HepG2 (cell line): Measurements from ENCODE around the gene FMNL2. TPM values are rescaled to one million over a fixed set of nuclear protein-coding genes. Genes with fewer than 3 reads are reported as not detected.

ENCODE experiments used
- ATAC-seq: fragments of 200-7000 bp; cut with Tn5 transposase; 3 replicates; pipeline ENCODE4 v1.9.1; 2020; ENCODE audit warnings: mild to moderate bottlenecking, moderate library complexity
- BruUV-seq: library from RNA; stranded (reverse); fragments of 400-500 nt; replicated peaks from 2 replicates; lab custom pipeline; 2021; lab: Mats Ljungman, UMichigan
- CTCF ChIA-PET: fragments of 300-600 bp; formaldehyde crosslinking; extraction: SDS; loops from one replicate; lab custom pipeline; 2021; ENCODE audit warnings: low total read pairs, inconsistent platforms, low intra/inter-chr PET ratio; lab: Yijun Ruan, JAX
- POLR2A ChIA-PET: fragments of 350-600 bp; sonication (Branson Sonifier 250); formaldehyde crosslinking; loops from one replicate; lab custom pipeline; 2020; ENCODE audit warnings: antibody characterized with exemption, inconsistent platforms; lab: Yijun Ruan, JAX
- DNase-seq: peaks from one replicate; pipeline ENCODE4 v3.0.0-alpha.2; 2015; ENCODE audit warnings: low spot score
- FAIRE-seq: peaks from 3 replicates; lab custom pipeline; 2011; peaks lifted over from hg19 to GRCh38; lab: Jason Lieb, UNC
- H2AFZ ChIP-seq: one replicate; pipeline ENCODE4 v1.6.1; 2011; ENCODE audit warnings: low read length, inconsistent platforms
- H3K27ac ChIP-seq: fragments of 300-600 bp; 3 replicates; pipeline ENCODE4 v1.8.0; 2011; ENCODE audit warnings: mixed run types, mild to moderate bottlenecking, mixed read lengths, low read length, inconsistent platforms; ENCODE audit not compliant: insufficient read depth; ENCODE audit errors: extremely low read length
- H3K27me3 ChIP-seq, 2 experiments: fragments of 200-600 bp in 1 of 2; 2 replicates in 1 of 2; 3 replicates in 1 of 2; pipeline versions ENCODE4 v1.6.0 to v1.8.0; 2011; ENCODE audit warnings: low read length in 2 of 2, mild to moderate bottlenecking in 2 of 2, moderate library complexity in 2 of 2, inconsistent platforms in 1 of 2; ENCODE audit not compliant: insufficient read depth in 2 of 2, control insufficient read depth in 1 of 2
- H3K36me3 ChIP-seq, 2 experiments: fragments of 200-600 bp in 1 of 2; replicated peaks in 1 of 2; 2 replicates in 1 of 2; 3 replicates in 1 of 2; pipeline versions ENCODE4 v1.5.1 to v1.8.0; 2011; ENCODE audit warnings: low read length in 2 of 2, inconsistent platforms in 1 of 2; ENCODE audit not compliant: insufficient read depth in 2 of 2, control insufficient read depth in 1 of 2
- H3K4me1 ChIP-seq: 2 replicates; pipeline ENCODE4 v1.5.1; 2012; ENCODE audit warnings: low read length, inconsistent platforms; ENCODE audit not compliant: insufficient read depth
- H3K4me2 ChIP-seq: 2 replicates; pipeline ENCODE4 v1.6.0; 2011; ENCODE audit warnings: low read depth, low read length, inconsistent platforms
- H3K4me3 ChIP-seq, 3 experiments: fragments of 200-600 bp in 1 of 3; sonication (generic), shearing (Covaris generic) in 1 of 3; replicated peaks in 1 of 3; 2 replicates each; pipeline ENCODE4 v1.5.1; 2011 to 2016; ENCODE audit warnings: low read length in 3 of 3, inconsistent platforms in 2 of 3, low read depth in 2 of 3, mild to moderate bottlenecking in 2 of 3, control low read depth in 1 of 3, mixed read lengths in 1 of 3; ENCODE audit not compliant: insufficient read depth in 1 of 3
- H3K79me2 ChIP-seq: one replicate; pipeline ENCODE4 v1.6.1; 2011; ENCODE audit warnings: low read length, inconsistent platforms; ENCODE audit not compliant: insufficient read depth
- H3K9ac ChIP-seq: 2 replicates; pipeline ENCODE4 v1.6.0; 2011; ENCODE audit warnings: mild to moderate bottlenecking, low read depth, low read length, inconsistent platforms; ENCODE audit not compliant: insufficient read depth
- H3K9me3 ChIP-seq: 2 replicates; pipeline ENCODE4 v1.5.1; 2012; ENCODE audit warnings: mild to moderate bottlenecking, low read length
- H4K20me1 ChIP-seq: 2 replicates; pipeline ENCODE4 v1.6.0; 2011; ENCODE audit warnings: inconsistent platforms, mild to moderate bottlenecking, low read length, moderate library complexity; ENCODE audit not compliant: insufficient read depth
- E2F5 ChIP-seq: sonication (generic); formaldehyde crosslinking; conservative IDR thresholded peaks from 2 replicates; pipeline ENCODE4 v1.4.0; 2020; ENCODE audit warnings: missing genetic modification reagents
- ETV6 ChIP-seq: sonication (generic); formaldehyde crosslinking; conservative IDR thresholded peaks from 2 replicates; pipeline ENCODE4 v1.4.0; 2020; ENCODE audit warnings: missing genetic modification reagents
- HNF4G ChIP-seq, 2 experiments: sonication (generic) in 1 of 2; formaldehyde crosslinking in 1 of 2; IDR thresholded peaks; 2 replicates each; pipeline versions ENCODE4 v1.4.0 to v1.6.1; 2011 to 2020; ENCODE audit warnings: borderline replicate concordance in 2 of 2, low read depth in 2 of 2, mild to moderate bottlenecking in 2 of 2, low read length in 1 of 2, missing genetic modification reagents in 1 of 2, moderate library complexity in 1 of 2
- MXD3 ChIP-seq: IDR thresholded peaks from 2 replicates; pipeline ENCODE4 v1.6.1; 2016; ENCODE audit warnings: mild to moderate bottlenecking, missing biosample characterization, missing genetic modification reagents
- SNAPC2 ChIP-seq: sonication (generic); formaldehyde crosslinking; IDR thresholded peaks from 2 replicates; pipeline ENCODE4 v1.8.1; 2022; ENCODE audit warnings: mild to moderate bottlenecking, missing genetic modification reagents
- ZBED4 ChIP-seq: sonication (generic); formaldehyde crosslinking; IDR thresholded peaks from 2 replicates; pipeline ENCODE4 v1.4.0; 2020; ENCODE audit warnings: missing genetic modification reagents, borderline replicate concordance
- ZNF264 ChIP-seq: sonication (generic); formaldehyde crosslinking; IDR thresholded peaks from 2 replicates; pipeline ENCODE4 v1.4.0; 2020; ENCODE audit warnings: missing genetic modification reagents
- ZNF615 ChIP-seq: sonication (generic); formaldehyde crosslinking; IDR thresholded peaks from 2 replicates; pipeline ENCODE4 v1.5.0; 2020; ENCODE audit warnings: mild to moderate bottlenecking, missing genetic modification reagents, borderline replicate concordance
- ZSCAN30 ChIP-seq: sonication (generic); formaldehyde crosslinking; IDR thresholded peaks from 2 replicates; pipeline ENCODE4 v1.5.0; 2020; ENCODE audit warnings: mild to moderate bottlenecking, missing genetic modification reagents
- WGBS: methylation state at CpG from one replicate; pipeline ENCODE4 v1.1.6; 2017; ENCODE audit warnings: low lambda C conversion rate; 5-methylcytosine and 5-hydroxymethylcytosine counted together
- in situ Hi-C: cut with HindIII; loops from 2 replicates; pipeline ENCODE4 v1.10.0; 2017; ENCODE audit warnings: low pct_unique_long_range_greater_than_20kb; ENCODE audit not compliant: extremely low pct_ligation_motif_present
- intact Hi-C: fragments of 100-400 bp; cut with micrococcal nuclease; formaldehyde crosslinking; loops from one replicate; pipeline ENCODE4 v1.10.0; 2022; ENCODE audit not compliant: unreplicated experiment
- polyA plus RNA-seq, 8 experiments: library from polyadenylated mRNA; depleted of rRNA in 3 of 8; stranded (reverse) in 7 of 8; unstranded in 1 of 8; fragments of >200 nt; fragmentation: Illumina TruSeq in 4 of 8; extraction: Trizol in 4 of 8; gene quantifications; 2 replicates each; pipeline versions ENCODE4 v1.2.1 to v1.2.3, GENCODE V29; 2011 to 2016; ENCODE audit warnings: low read depth in 4 of 8, missing spikeins in 1 of 8, mixed read lengths in 1 of 8; ENCODE audit not compliant: insufficient read depth in 1 of 8
- total RNA-seq, 5 experiments: library from RNA; depleted of rRNA; stranded (reverse); fragments of >200 nt; fragmentation: Illumina TruSeq; extraction: Trizol; gene quantifications; 2 replicates each; pipeline ENCODE4 v1.2.3, GENCODE V29; 2016; ENCODE audit warnings: low read depth in 1 of 5

The FMNL2 gene
- total and polyA plus RNA-seq, 2 of the 13 experiments (the other 11 are each of a cell fraction or from before 2014, with no cell fraction given) = 66.5 to 67.7 TPM

GRCh38 chr2:152423684-152424083 lies 88.7 kb downstream of the FMNL2 start:
- no peak overlapping the region for H3K27ac ChIP-seq
- FAIRE-seq = no peak
- no peak overlapping the region for H3K4me3 ChIP-seq
- POLR2A ChIA-PET = no interaction called here
- no TSS peak for BruUV-seq
- TF ChIP-seq SNAPC2 (CRISPR knock-in tag) (no peak), ZNF615 (0 out of 2 replicates have a peak, but pooled peaks have one; percentile 27)
- TF ChIP-seq, all 625 proteins: peak for 1
- H3K36me3 ChIP-seq = peaks cover 2 to 5% of the 10 kb centered on the region in 2 experiments; a peak in 1 of 5 replicates
- H3K27me3 ChIP-seq = no peaks in the 10 kb centered on the region
- peaks cover 89% of the 10 kb centered on the region for H3K79me2 ChIP-seq
- no peak overlapping the region for H2AFZ ChIP-seq
- ATAC-seq = no peak
- peaks cover 85% of the 10 kb centered on the region for H3K4me1 ChIP-seq
- no peak overlapping the region for H3K4me2 ChIP-seq
- intact Hi-C loops (no loop called here), in situ Hi-C loops (no loop called here)
- H4K20me1 ChIP-seq = peaks cover 8% of the 10 kb centered on the region
- no peak overlapping the region for H3K9ac ChIP-seq
- CTCF ChIA-PET = no interaction called here
- DNase-seq = no peak
- H3K9me3 ChIP-seq = no peaks in the 10 kb centered on the region

GRCh38 chr2:152425765-152426727 lies 91.1 kb downstream of the FMNL2 start:
- in situ Hi-C loops (no loop called here), intact Hi-C loops (loop anchor here (2.0 to 5.0 kb wide), 3 partner anchors 61 to 89 kb away; partner anchors contain the start of gene FMNL2)
- H3K79me2 ChIP-seq = peaks cover 87% of the 10 kb centered on the region
- peak; percentile 90 for ATAC-seq
- H3K4me2 ChIP-seq = peak overlapping the region; percentile 84
- H3K4me1 ChIP-seq = peaks cover 82% of the 10 kb centered on the region
- H3K27me3 ChIP-seq = no peaks in the 10 kb centered on the region
- FAIRE-seq = peak; percentile 8
- DNase-seq = peak; percentile 89
- 9% methylated on average over 8 of the region's 8 CpGs for WGBS
- no TSS peak for BruUV-seq
- POLR2A ChIA-PET = interaction anchor here (1.3 to 2.4 kb wide), 4 partner anchors 10 to 91 kb away, joined by 6 to 10 read pairs (median 8); partner anchors contain the start of gene FMNL2
- no peaks in the 10 kb centered on the region for H3K9me3 ChIP-seq
- no peak overlapping the region for H2AFZ ChIP-seq
- CTCF ChIA-PET = no interaction called here
- peak overlapping the region in 2 of 3 experiments; percentile 15 to 50; a peak in 2 of 6 replicates for H3K4me3 ChIP-seq
- peak overlapping the region; percentile 45 for H3K9ac ChIP-seq
- peaks cover 8% of the 10 kb centered on the region for H4K20me1 ChIP-seq
- H3K36me3 ChIP-seq = no peaks in the 10 kb centered on the region; a peak in 1 of 5 replicates
- H3K27ac ChIP-seq = peak overlapping the region; percentile 69
- peak; percentile 73; the same call in 1 of the 2 replicates for TF ChIP-seq ZNF264 (CRISPR knock-in tag)
- TF ChIP-seq E2F5 (CRISPR knock-in tag) = no peak
- no peak for TF ChIP-seq ZSCAN30 (CRISPR knock-in tag)
- TF ChIP-seq HNF4G (IDR thresholded peaks at IDR 0.05; ENCODE audit: borderline replicate concordance, low read depth, low read length) = peak; percentile 80
- TF ChIP-seq HNF4G (CRISPR knock-in tag; IDR thresholded peaks at IDR 0.05; ENCODE audit: borderline replicate concordance, low read depth) = no peak; the same call in 1 of the 2 replicates
- TF ChIP-seq MXD3 = no peak
- no peak for TF ChIP-seq ETV6 (CRISPR knock-in tag)
- no peak for TF ChIP-seq ZBED4 (CRISPR knock-in tag)
